Karpas-422 (cell line): Measurements from ENCODE around the gene RHOU. TPM values are rescaled to one million over a fixed set of nuclear protein-coding genes. Genes with fewer than 3 reads are reported as not detected.

Experiments
- total RNA-seq: library from RNA; depleted of rRNA; stranded (reverse); fragments of >200 nt; shearing (Covaris generic); gene quantifications from 2 replicates; pipeline ENCODE4 v1.2.3, GENCODE V29; 2014; ENCODE audit warnings: low replicate concordance; rRNA removed

RHOU gene
- total RNA-seq, 1 experiment from 2014 or later = not detected

Other genes starting within 250 kb of the RHOU start
- 127 and 268 TPM in 2 replicates for gene RNF187, start 248.1 kb upstream of the RHOU start, total RNA-seq